Caco-2 (cell line): ENCODE measurements around the gene PLXNA4. TPM values are rescaled to one million over a fixed set of nuclear protein-coding genes. Genes with fewer than 3 reads are reported as not detected.

ENCODE experiments used
- BruUV-seq: library from RNA; stranded (reverse); fragments of 400-500 nt; replicated peaks from 2 replicates; lab custom pipeline; 2021; lab: Mats Ljungman, UMichigan
- CTCF ChIA-PET: fragments of 300-600 bp; sonication (Branson Sonifier 250); formaldehyde crosslinking; loops from one replicate; lab custom pipeline; 2022; ENCODE audit warnings: antibody characterized with exemption; lab: Charles Lee
- POLR2A ChIA-PET: fragments of 300-600 bp; sonication (Branson Sonifier 250); formaldehyde crosslinking; loops from one replicate; lab custom pipeline; 2022; ENCODE audit warnings: antibody characterized with exemption; lab: Charles Lee
- DNase-seq, 2 experiments: peaks; one replicate each; pipeline versions ENCODE4 v3.0.0 to v3.0.0-alpha.2; 2020 to 2022
- H3K27me3 ChIP-seq: replicated peaks from 2 replicates; pipeline ENCODE4 v1.6.0; 2011; ENCODE audit warnings: low read length; ENCODE audit not compliant: control insufficient read depth, insufficient read depth
- H3K36me3 ChIP-seq: 2 replicates; pipeline ENCODE4 v1.5.1; 2011; ENCODE audit warnings: low read length; ENCODE audit not compliant: control insufficient read depth, insufficient read depth
- H3K4me1 ChIP-seq: fragments of 250-450 bp; sonication (Bioruptor Pico); 2 replicates; pipeline ENCODE4 v1.5.1; 2020; ENCODE audit warnings: mild to moderate bottlenecking
- H3K4me3 ChIP-seq: 2 replicates; pipeline ENCODE4 v1.5.1; 2011; ENCODE audit warnings: low read depth, mild to moderate bottlenecking, control low read depth, low read length
- H3K9me3 ChIP-seq: fragments of 250-450 bp; sonication (Bioruptor Pico); 2 replicates; pipeline ENCODE4 v1.5.1; 2020; ENCODE audit warnings: mild to moderate bottlenecking, moderate library complexity
- H3K27ac Mint-ChIP-seq: one replicate; pipeline ENCODE4 v1.8.0; 2022; ENCODE audit warnings: mixed read lengths; ENCODE audit not compliant: unreplicated experiment
- H3K27me3 Mint-ChIP-seq: one replicate; pipeline ENCODE4 v1.8.0; 2022; ENCODE audit warnings: mixed read lengths; ENCODE audit not compliant: insufficient read depth, unreplicated experiment
- H3K36me3 Mint-ChIP-seq: one replicate; pipeline ENCODE4 v1.8.0; 2022; ENCODE audit warnings: mild to moderate bottlenecking, mixed read lengths; ENCODE audit not compliant: insufficient read depth, unreplicated experiment
- H3K4me1 Mint-ChIP-seq: one replicate; pipeline ENCODE4 v1.8.0; 2022; ENCODE audit warnings: low read depth, mixed read lengths; ENCODE audit not compliant: unreplicated experiment
- H3K4me3 Mint-ChIP-seq: one replicate; pipeline ENCODE4 v1.8.0; 2022; ENCODE audit warnings: mild to moderate bottlenecking, moderate library complexity, mixed read lengths; ENCODE audit not compliant: unreplicated experiment
- H3K9me3 Mint-ChIP-seq: one replicate; pipeline ENCODE4 v1.8.0; 2022; ENCODE audit warnings: mixed read lengths; ENCODE audit not compliant: unreplicated experiment
- CTCF ChIP-seq, 2 experiments: fragments of 200-600 bp in 1 of 2; IDR thresholded peaks; 1 replicate in 1 of 2; 2 replicates in 1 of 2; pipeline versions ENCODE4 v1.5.1 to v1.8.0; 2011 to 2022; ENCODE audit warnings: antibody characterized with exemption in 1 of 2, control low read depth in 1 of 2, inconsistent platforms in 1 of 2, low read depth in 1 of 2, low read length in 1 of 2, mild to moderate bottlenecking in 1 of 2, moderate library complexity in 1 of 2; ENCODE audit not compliant: insufficient read depth in 1 of 2, severe bottlenecking in 1 of 2, unreplicated experiment in 1 of 2
- intact Hi-C: fragments of 100-400 bp; cut with micrococcal nuclease; formaldehyde crosslinking; loops from one replicate; pipeline ENCODE4 v1.10.0; 2022; ENCODE audit not compliant: unreplicated experiment
- total RNA-seq: library from RNA; stranded (reverse); gene quantifications from 2 replicates; pipeline ENCODE4 v1.2.3, GENCODE V29; 2022

PLXNA4 gene
- total RNA-seq, 1 experiment from 2014 or later: 0.43 TPM

- no peak for TF ChIP-seq CTCF (IDR thresholded peaks at IDR 0.05; ENCODE audit: insufficient read depth in 1 of 2, low read depth in 1 of 2, low read length in 1 of 2, severe bottlenecking in 1 of 2, unreplicated experiment in 1 of 2)
- intact Hi-C loops: no loop called here
- Histone ChIP-seq H3K36me3 (no peaks in the 10 kb centered on the region), H3K4me3 (no peak overlapping the region), H3K4me1 (no peaks in the 10 kb centered on the region), H3K9me3 (no peaks in the 10 kb centered on the region), H3K27me3 (peaks cover 4% of the 10 kb centered on the region)
- Mint-ChIP-seq H3K27ac (no peak overlapping the region), H3K9me3 (no peaks in the 10 kb centered on the region), H3K4me1 (no peaks in the 10 kb centered on the region), H3K4me3 (no peak overlapping the region), H3K27me3 (peaks cover 28% of the 10 kb centered on the region), H3K36me3 (no peaks in the 10 kb centered on the region)
- BruUV-seq: no TSS peak
- CTCF ChIA-PET: no interaction called here
- POLR2A ChIA-PET: no interaction called here
- DNase-seq: no peak
Observed at GRCh38 chr7:132482866-132483265, 93.4 kb downstream of the PLXNA4 start.

GRCh38 chr7:132480534-132480933 is 95.7 kb downstream of the PLXNA4 start:
- Mint-ChIP-seq H3K36me3 (no peaks in the 10 kb centered on the region), H3K27me3 (peaks cover 22% of the 10 kb centered on the region), H3K27ac (no peak overlapping the region), H3K4me1 (no peaks in the 10 kb centered on the region), H3K9me3 (no peaks in the 10 kb centered on the region), H3K4me3 (no peak overlapping the region)
- POLR2A ChIA-PET: no interaction called here
- Histone ChIP-seq H3K36me3 (no peaks in the 10 kb centered on the region), H3K4me3 (no peak overlapping the region), H3K4me1 (no peaks in the 10 kb centered on the region), H3K27me3 (peaks cover 3% of the 10 kb centered on the region), H3K9me3 (no peaks in the 10 kb centered on the region)
- BruUV-seq: no TSS peak
- no peak for DNase-seq
- CTCF ChIA-PET: interaction anchor here (0.5 kb wide), 1 partner anchor 27 kb away, joined by 3 read pairs; no protein-coding TSS in a partner anchor
- no peak for TF ChIP-seq CTCF (IDR thresholded peaks at IDR 0.05; ENCODE audit: insufficient read depth in 1 of 2, low read depth in 1 of 2, low read length in 1 of 2, severe bottlenecking in 1 of 2, unreplicated experiment in 1 of 2)
- intact Hi-C loops: no loop called here

- Mint-ChIP-seq H3K4me1 (no peaks in the 10 kb centered on the region), H3K36me3 (no peaks in the 10 kb centered on the region), H3K9me3 (no peaks in the 10 kb centered on the region), H3K27ac (no peak overlapping the region), H3K27me3 (peaks cover 20% of the 10 kb centered on the region), H3K4me3 (no peak overlapping the region)
- ChIA-PET POLR2A (no interaction called here), CTCF (interaction anchor here (1.4 kb wide), 1 partner anchor 158 kb away, joined by 4 read pairs; no protein-coding TSS in a partner anchor)
- no peaks in the 10 kb centered on the region for H3K4me1 ChIP-seq
- H3K9me3 ChIP-seq: no peaks in the 10 kb centered on the region
- no peak for DNase-seq
- intact Hi-C loops: no loop called here
- H3K27me3 ChIP-seq: no peaks in the 10 kb centered on the region; the same call in 1 of the 2 replicates
- no peak overlapping the region for H3K4me3 ChIP-seq
- H3K36me3 ChIP-seq: no peaks in the 10 kb centered on the region
- no TSS peak for BruUV-seq
- TF ChIP-seq CTCF (IDR thresholded peaks at IDR 0.05; ENCODE audit: insufficient read depth in 1 of 2, low read depth in 1 of 2, low read length in 1 of 2, severe bottlenecking in 1 of 2, unreplicated experiment in 1 of 2): no peak
Observed at GRCh38 chr7:132476541-132476940, 99.7 kb downstream of the PLXNA4 start.
